ENCODE results near the gene ERC2.

GRCh38 chr3:55697177-55697865 is 770.9 kb downstream of the ERC2 start:
- TF ChIP-seq CTCF (IDR thresholded peaks at IDR 0.05): no peak
- no peak for TF ChIP-seq POLR2AphosphoS5 (IDR thresholded peaks at IDR 0.05)
- TF ChIP-seq POLR2A (IDR thresholded peaks at IDR 0.05): no peak
